GM10266 (cell line): ENCODE data around the gene TMEM132C.
A peak's percentile ranks its signal among the peaks of the same experiment; 100 is the strongest.

Source experiments
- DNase-seq: peaks from one replicate; pipeline ENCODE4 v3.0.0; 2012; ENCODE audit errors: extremely low spot score
- TF ChIP-seq, protein P1 (sequence below): IDR thresholded peaks from 2 replicates; pipeline ENCODE4 v1.5.1; 2012; ENCODE audit warnings: mild to moderate bottlenecking, low read depth; ENCODE audit not compliant: control insufficient read depth, insufficient read depth; ENCODE audit errors: missing control alignments

The TMEM132C gene

DNA sequence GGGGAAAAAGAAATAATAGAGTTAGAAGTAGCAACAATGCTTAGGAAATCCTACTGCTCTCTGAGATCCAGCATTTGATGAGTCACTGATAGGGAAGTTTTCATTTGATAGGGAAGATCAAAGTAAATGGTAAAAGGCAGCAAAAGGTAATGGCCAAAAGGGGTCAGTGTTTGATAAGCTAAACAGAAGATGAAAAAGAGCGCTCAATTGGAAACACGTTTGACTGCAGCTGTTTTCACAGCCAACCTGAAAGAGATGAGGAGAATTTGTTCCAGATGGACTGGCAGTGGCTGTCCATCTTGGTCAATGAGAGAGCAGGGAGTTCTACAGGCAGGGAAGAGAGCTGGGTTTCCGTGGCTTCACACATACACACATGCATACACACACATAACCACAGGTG lies 264.2 kb downstream of the TMEM132C start:
- no peak for DNase-seq
- TF ChIP-seq, protein P1, sequence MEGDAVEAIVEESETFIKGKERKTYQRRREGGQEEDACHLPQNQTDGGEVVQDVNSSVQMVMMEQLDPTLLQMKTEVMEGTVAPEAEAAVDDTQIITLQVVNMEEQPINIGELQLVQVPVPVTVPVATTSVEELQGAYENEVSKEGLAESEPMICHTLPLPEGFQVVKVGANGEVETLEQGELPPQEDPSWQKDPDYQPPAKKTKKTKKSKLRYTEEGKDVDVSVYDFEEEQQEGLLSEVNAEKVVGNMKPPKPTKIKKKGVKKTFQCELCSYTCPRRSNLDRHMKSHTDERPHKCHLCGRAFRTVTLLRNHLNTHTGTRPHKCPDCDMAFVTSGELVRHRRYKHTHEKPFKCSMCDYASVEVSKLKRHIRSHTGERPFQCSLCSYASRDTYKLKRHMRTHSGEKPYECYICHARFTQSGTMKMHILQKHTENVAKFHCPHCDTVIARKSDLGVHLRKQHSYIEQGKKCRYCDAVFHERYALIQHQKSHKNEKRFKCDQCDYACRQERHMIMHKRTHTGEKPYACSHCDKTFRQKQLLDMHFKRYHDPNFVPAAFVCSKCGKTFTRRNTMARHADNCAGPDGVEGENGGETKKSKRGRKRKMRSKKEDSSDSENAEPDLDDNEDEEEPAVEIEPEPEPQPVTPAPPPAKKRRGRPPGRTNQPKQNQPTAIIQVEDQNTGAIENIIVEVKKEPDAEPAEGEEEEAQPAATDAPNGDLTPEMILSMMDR: peak; percentile 16

- no peak for DNase-seq
- TF ChIP-seq, protein P1: no peak
Observed at GRCh38 chr12:128534906-128535305, 267.9 kb downstream of the TMEM132C start.

GRCh38 chr12:128536810-128537209 lies 269.8 kb downstream of the TMEM132C start:
- TF ChIP-seq, protein P1: no peak
- DNase-seq: no peak

GRCh38 chr12:128537668-128538067 lies 270.7 kb downstream of the TMEM132C start:
- DNase-seq: no peak
- TF ChIP-seq, protein P1: no peak

- DNase-seq: no peak
- TF ChIP-seq, protein P1: no peak
Observed at GRCh38 chr12:128542844-128543243, 275.9 kb downstream of the TMEM132C start.

- no peak for DNase-seq
- TF ChIP-seq, protein P1: no peak
Observed at GRCh38 chr12:128543460-128543859, 276.5 kb downstream of the TMEM132C start.

GRCh38 chr12:128543971-128544370 lies 277.0 kb downstream of the TMEM132C start:
- TF ChIP-seq, protein P1: no peak
- no peak for DNase-seq
